Astrocyte (in vitro differentiated cells and primary cell): ENCODE measurements around the gene ZFPM1.

Source experiments
- EZH2 ChIP-seq: IDR thresholded peaks from 2 replicates; pipeline ENCODE4 v1.6.1; 2012; ENCODE audit warnings: mild to moderate bottlenecking, low read length, inconsistent platforms; ENCODE audit not compliant: insufficient read depth
- TF ChIP-seq, protein P1 (sequence below): IDR thresholded peaks from 2 replicates; pipeline ENCODE4 v1.5.1; 2011; ENCODE audit warnings: low read depth, mild to moderate bottlenecking, inconsistent platforms, low read length, moderate library complexity; ENCODE audit not compliant: insufficient read depth

DNA sequence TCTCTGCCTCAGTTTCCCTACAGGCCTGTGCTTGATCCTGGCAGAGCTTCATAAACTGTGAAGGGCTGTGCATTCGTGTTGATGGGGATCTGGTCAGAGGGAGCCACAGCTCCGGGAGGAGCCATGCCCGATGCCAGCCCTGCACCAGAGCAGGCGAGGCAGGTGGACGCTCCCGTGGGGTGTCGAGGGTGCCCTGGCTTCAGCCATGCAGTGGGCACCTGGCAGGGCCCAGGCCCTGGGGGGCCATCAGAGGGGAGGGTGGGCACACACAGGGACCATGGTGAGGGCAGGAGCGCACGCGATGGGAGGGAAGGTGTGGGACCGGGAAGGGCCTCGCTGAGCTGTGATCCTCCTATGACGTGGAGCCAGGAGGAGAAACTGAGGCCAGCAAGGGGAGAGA, 22.0 kb downstream of the ZFPM1 start:
- TF ChIP-seq, protein P1, sequence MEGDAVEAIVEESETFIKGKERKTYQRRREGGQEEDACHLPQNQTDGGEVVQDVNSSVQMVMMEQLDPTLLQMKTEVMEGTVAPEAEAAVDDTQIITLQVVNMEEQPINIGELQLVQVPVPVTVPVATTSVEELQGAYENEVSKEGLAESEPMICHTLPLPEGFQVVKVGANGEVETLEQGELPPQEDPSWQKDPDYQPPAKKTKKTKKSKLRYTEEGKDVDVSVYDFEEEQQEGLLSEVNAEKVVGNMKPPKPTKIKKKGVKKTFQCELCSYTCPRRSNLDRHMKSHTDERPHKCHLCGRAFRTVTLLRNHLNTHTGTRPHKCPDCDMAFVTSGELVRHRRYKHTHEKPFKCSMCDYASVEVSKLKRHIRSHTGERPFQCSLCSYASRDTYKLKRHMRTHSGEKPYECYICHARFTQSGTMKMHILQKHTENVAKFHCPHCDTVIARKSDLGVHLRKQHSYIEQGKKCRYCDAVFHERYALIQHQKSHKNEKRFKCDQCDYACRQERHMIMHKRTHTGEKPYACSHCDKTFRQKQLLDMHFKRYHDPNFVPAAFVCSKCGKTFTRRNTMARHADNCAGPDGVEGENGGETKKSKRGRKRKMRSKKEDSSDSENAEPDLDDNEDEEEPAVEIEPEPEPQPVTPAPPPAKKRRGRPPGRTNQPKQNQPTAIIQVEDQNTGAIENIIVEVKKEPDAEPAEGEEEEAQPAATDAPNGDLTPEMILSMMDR: no peak
- no peak for TF ChIP-seq EZH2
